Type B pancreatic cell (in vitro differentiated cells): ENCODE results near the gene CAB39. TPM values are rescaled to one million over a fixed set of nuclear protein-coding genes. Genes with fewer than 3 reads are reported as not detected.
A peak's percentile ranks its signal among the peaks of the same experiment; 100 is the strongest.

ENCODE experiments used
- DNase-seq: peaks from one replicate; pipeline ENCODE4 v3.0.0; 2021; ENCODE audit warnings: mixed read lengths; ENCODE audit not compliant: unreplicated experiment; ENCODE audit errors: extremely low spot score
- H3K27ac Mint-ChIP-seq: 2 replicates; pipeline ENCODE4 v1.8.0; 2021; ENCODE audit warnings: mild to moderate bottlenecking, mixed read lengths
- H3K27me3 Mint-ChIP-seq: 2 replicates; pipeline ENCODE4 v1.8.0; 2021; ENCODE audit warnings: mixed read lengths
- H3K36me3 Mint-ChIP-seq: 2 replicates; pipeline ENCODE4 v1.8.0; 2021; ENCODE audit warnings: mixed read lengths
- H3K4me1 Mint-ChIP-seq: one replicate; pipeline ENCODE4 v1.8.0; 2021; ENCODE audit warnings: mixed read lengths; ENCODE audit not compliant: unreplicated experiment
- H3K4me3 Mint-ChIP-seq: 2 replicates; pipeline ENCODE4 v1.8.0; 2021; ENCODE audit warnings: mild to moderate bottlenecking, mixed read lengths
- H3K9me3 Mint-ChIP-seq: 2 replicates; pipeline ENCODE4 v1.8.0; 2021; ENCODE audit warnings: mixed read lengths
- CTCF ChIP-seq: fragments of 200-600 bp; sonication (generic); conservative IDR thresholded peaks from 2 replicates; pipeline ENCODE4 v1.5.0; 2021; ENCODE audit warnings: antibody characterized with exemption, mild to moderate bottlenecking
- total RNA-seq: library from RNA; stranded (reverse); gene quantifications from 2 replicates; pipeline ENCODE4 v1.2.1, GENCODE V29; 2021; ENCODE audit warnings: low replicate concordance

The CAB39 gene
- total RNA-seq, 1 donor from 2014 or later = 49.2 TPM

- peaks cover 8% of the 10 kb centered on the region for H3K36me3 Mint-ChIP-seq
- no peak overlapping the region for H3K27ac Mint-ChIP-seq
- H3K4me3 Mint-ChIP-seq = no peak overlapping the region
- DNase-seq = no peak
- no peaks in the 10 kb centered on the region for H3K9me3 Mint-ChIP-seq
- H3K27me3 Mint-ChIP-seq = peaks cover under 1% of the 10 kb centered on the region
- peaks cover 3% of the 10 kb centered on the region for H3K4me1 Mint-ChIP-seq
- no peak for TF ChIP-seq CTCF
Measured at GRCh38 chr2:230819433-230819832, 106.8 kb downstream of the CAB39 start.

GRCh38 chr2:230821261-230821990 is 108.8 kb downstream of the CAB39 start:
- Mint-ChIP-seq H3K4me3 (no peak overlapping the region), H3K27ac (no peak overlapping the region), H3K36me3 (peaks cover 8% of the 10 kb centered on the region), H3K9me3 (no peaks in the 10 kb centered on the region), H3K4me1 (peaks cover 6% of the 10 kb centered on the region), H3K27me3 (peaks cover 4% of the 10 kb centered on the region)
- DNase-seq = no peak
- TF ChIP-seq CTCF = no peak

GRCh38 chr2:230821991-230822520 is 109.4 kb downstream of the CAB39 start:
- Mint-ChIP-seq H3K36me3 (peaks cover 8% of the 10 kb centered on the region), H3K27ac (no peak overlapping the region), H3K4me1 (peaks cover 6% of the 10 kb centered on the region), H3K9me3 (no peaks in the 10 kb centered on the region), H3K27me3 (peaks cover 10% of the 10 kb centered on the region), H3K4me3 (no peak overlapping the region)
- TF ChIP-seq CTCF = no peak
- no peak for DNase-seq

GRCh38 chr2:230823264-230823964 is 110.8 kb downstream of the CAB39 start:
- peaks cover 12% of the 10 kb centered on the region for H3K27me3 Mint-ChIP-seq
- no peak overlapping the region for H3K4me3 Mint-ChIP-seq
- no peak for DNase-seq
- peaks cover 8% of the 10 kb centered on the region for H3K36me3 Mint-ChIP-seq
- H3K9me3 Mint-ChIP-seq = no peaks in the 10 kb centered on the region
- peaks cover 6% of the 10 kb centered on the region for H3K4me1 Mint-ChIP-seq
- no peak overlapping the region for H3K27ac Mint-ChIP-seq
- TF ChIP-seq CTCF = no peak

GRCh38 chr2:230824406-230824978 is 111.8 kb downstream of the CAB39 start:
- Mint-ChIP-seq H3K9me3 (no peaks in the 10 kb centered on the region), H3K4me1 (peaks cover 6% of the 10 kb centered on the region), H3K36me3 (peaks cover 8% of the 10 kb centered on the region), H3K27me3 (peaks cover 12% of the 10 kb centered on the region), H3K4me3 (no peak overlapping the region), H3K27ac (peak overlapping the region; percentile 58)
- no peak for DNase-seq
- TF ChIP-seq CTCF = peak; percentile 91
